SK-N-SH (cell line): Measurements from ENCODE around the gene PTGDS. TPM values are rescaled to one million over a fixed set of nuclear protein-coding genes. Genes with fewer than 3 reads are reported as not detected.
A peak's percentile ranks its signal among the peaks of the same experiment; 100 is the strongest.

Experiments used
- CTCF ChIA-PET: fragments of 300-600, 350-600 bp; formaldehyde crosslinking; extraction: SDS; loops from one replicate; lab custom pipeline; 2021; lab: Yijun Ruan, JAX
- POLR2A ChIA-PET: fragments of 350-600 bp; sonication (Branson Sonifier 250); formaldehyde crosslinking; extraction: SDS; loops from one replicate; lab custom pipeline; 2020; ENCODE audit warnings: antibody characterized with exemption, inconsistent platforms; lab: Yijun Ruan, JAX
- DNase-seq: peaks from one replicate; pipeline ENCODE4 v3.0.0; 2012
- H2AFZ ChIP-seq: fragments of 200-600 bp; sonication (generic); 2 replicates; pipeline ENCODE4 v1.8.1; 2016; ENCODE audit warnings: antibody characterized with exemption, mild to moderate bottlenecking, low read depth
- H3F3A ChIP-seq: fragments of 200-600 bp; sonication (generic); replicated peaks from 2 replicates; pipeline ENCODE3; 2016; ENCODE audit warnings: antibody characterized with exemption, mild to moderate bottlenecking; ENCODE audit not compliant: insufficient read depth
- H3K27ac ChIP-seq, 2 experiments: fragments of 200-500 bp in 1 of 2; fragments of 200-600 bp in 1 of 2; sonication (Bioruptor generic) in 1 of 2; sonication (generic), shearing (Covaris generic) in 1 of 2; 2 replicates each; pipeline versions ENCODE4 v1.5.1 to v1.6.1; 2014 to 2016; ENCODE audit warnings: low read depth in 2 of 2, inconsistent platforms in 1 of 2, low read length in 1 of 2, mild to moderate bottlenecking in 1 of 2, mixed read lengths in 1 of 2
- H3K27me3 ChIP-seq: fragments of 200-600 bp; sonication (generic), shearing (Covaris generic); 2 replicates; pipeline ENCODE4 v1.6.1; 2016; ENCODE audit warnings: mixed run types; ENCODE audit not compliant: insufficient read depth
- H3K36me3 ChIP-seq, 2 experiments: fragments of 200-500 bp in 1 of 2; fragments of 200-600 bp in 1 of 2; sonication (Bioruptor generic) in 1 of 2; sonication (generic) in 1 of 2; replicated peaks in 1 of 2; 2 replicates each; pipeline versions ENCODE3 to v1.5.1; 2014 to 2016; ENCODE audit warnings: low read length in 1 of 2, mild to moderate bottlenecking in 1 of 2; ENCODE audit not compliant: insufficient read depth in 2 of 2, control insufficient read depth in 1 of 2
- H3K4me1 ChIP-seq, 2 experiments: fragments of 200-500 bp in 1 of 2; fragments of 200-600 bp in 1 of 2; sonication (Bioruptor generic) in 1 of 2; sonication (generic), shearing (Covaris generic) in 1 of 2; 2 replicates each; pipeline versions ENCODE4 v1.5.1 to v1.6.1; 2014 to 2016; ENCODE audit warnings: low read depth in 1 of 2, low read length in 1 of 2, mixed run types in 1 of 2; ENCODE audit not compliant: insufficient read depth in 2 of 2, control insufficient read depth in 1 of 2
- H3K4me2 ChIP-seq: fragments of 200-600 bp; sonication (generic), shearing (Covaris generic); 2 replicates; pipeline ENCODE4 v1.6.1; 2017; ENCODE audit warnings: mixed run types
- H3K4me3 ChIP-seq, 2 experiments: fragments of 200-500 bp in 1 of 2; fragments of 200-600 bp in 1 of 2; sonication (Bioruptor generic) in 1 of 2; sonication (generic), shearing (Covaris generic) in 1 of 2; 2 replicates each; pipeline versions ENCODE4 v1.5.1 to v1.8.1; 2014 to 2016; ENCODE audit warnings: low read depth in 2 of 2, inconsistent platforms in 1 of 2, low read length in 1 of 2, mild to moderate bottlenecking in 1 of 2, mixed read lengths in 1 of 2, moderate library complexity in 1 of 2
- H3K79me2 ChIP-seq: fragments of 200-600 bp; sonication (generic); 2 replicates; pipeline ENCODE4 v1.8.1; 2017; ENCODE audit warnings: mild to moderate bottlenecking; ENCODE audit not compliant: insufficient read depth
- H3K9ac ChIP-seq: fragments of 200-600 bp; sonication (generic); 2 replicates; pipeline ENCODE4 v1.6.1; 2017; ENCODE audit warnings: mixed run types
- H3K9me2 ChIP-seq: fragments of 200-600 bp; sonication (generic); 2 replicates; pipeline ENCODE4 v1.6.1; 2017; ENCODE audit warnings: mixed run types
- H3K9me3 ChIP-seq: fragments of 200-600 bp; sonication (generic); 2 replicates; pipeline ENCODE4 v1.6.1; 2017; ENCODE audit warnings: mixed run types, mild to moderate bottlenecking, moderate library complexity
- H4K20me1 ChIP-seq: fragments of 200-600 bp; sonication (generic); 2 replicates; pipeline ENCODE4 v1.6.1; 2017; ENCODE audit warnings: mild to moderate bottlenecking, mixed run types; ENCODE audit not compliant: insufficient read depth
- ELF1 ChIP-seq: IDR thresholded peaks from 2 replicates; pipeline ENCODE4 v1.4.0; 2012
- EP300 ChIP-seq, 2 experiments: IDR thresholded peaks; 2 replicates each; pipeline versions ENCODE4 v1.4.0 to v1.6.1; 2012; ENCODE audit warnings: borderline replicate concordance in 1 of 2, low read depth in 1 of 2, low read length in 1 of 2
- EZH2phosphoT487 ChIP-seq: fragments of 200-600 bp; sonication (generic); IDR thresholded peaks from 2 replicates; pipeline ENCODE4 v1.6.1; 2017; ENCODE audit warnings: low read depth, mixed run types, mild to moderate bottlenecking, antibody characterized with exemption, moderate library complexity, borderline replicate concordance
- GABPA ChIP-seq: IDR thresholded peaks from 2 replicates; pipeline ENCODE4 v1.4.0; 2012; ENCODE audit warnings: low read depth, mild to moderate bottlenecking
- JUND ChIP-seq: IDR thresholded peaks from 2 replicates; pipeline ENCODE4 v1.4.0; 2012
- MEF2A ChIP-seq: IDR thresholded peaks from 2 replicates; pipeline ENCODE4 v1.4.0; 2012; ENCODE audit warnings: low read depth, borderline replicate concordance
- POLR2AphosphoS5 ChIP-seq: IDR thresholded peaks from 2 replicates; pipeline ENCODE4 v1.6.1; 2012; ENCODE audit warnings: low read depth, low read length
- RAD21 ChIP-seq: IDR thresholded peaks from 2 replicates; pipeline ENCODE4 v1.6.1; 2012; ENCODE audit warnings: mild to moderate bottlenecking, low read length
- SMC3 ChIP-seq: IDR thresholded peaks from 2 replicates; pipeline ENCODE4 v1.6.1; 2012; ENCODE audit warnings: low read depth, low read length, improper control_type of control experiment
- TCF12 ChIP-seq: IDR thresholded peaks from 2 replicates; pipeline ENCODE4 v1.4.0; 2012
- TEAD4 ChIP-seq: IDR thresholded peaks from 2 replicates; pipeline ENCODE4 v1.4.0; 2012; ENCODE audit warnings: mild to moderate bottlenecking, borderline replicate concordance; ENCODE audit not compliant: insufficient read depth
- WGBS: methylation state at CpG from one replicate; pipeline ENCODE4 v1.1.6; 2017; ENCODE audit warnings: low lambda C conversion rate; 5-methylcytosine and 5-hydroxymethylcytosine counted together
- polyA plus RNA-seq, 3 experiments: library from polyadenylated mRNA; depleted of rRNA; stranded (reverse); fragments of >200 nt; gene quantifications; 2 replicates each; pipeline ENCODE4 v1.2.3, GENCODE V29; 2012
- TF ChIP-seq, protein P1 (sequence below): fragments of 150-350 bp; IDR thresholded peaks from 2 replicates; pipeline ENCODE4 v1.6.1; 2016; ENCODE audit warnings: mild to moderate bottlenecking, low read depth, low read length
- TF ChIP-seq, protein P2 (sequence below): IDR thresholded peaks from 2 replicates; pipeline ENCODE4; 2012

Gene PTGDS
- polyA plus RNA-seq, 1 of the 3 experiments (the other 2 are of a cell fraction): not detected

DNA sequence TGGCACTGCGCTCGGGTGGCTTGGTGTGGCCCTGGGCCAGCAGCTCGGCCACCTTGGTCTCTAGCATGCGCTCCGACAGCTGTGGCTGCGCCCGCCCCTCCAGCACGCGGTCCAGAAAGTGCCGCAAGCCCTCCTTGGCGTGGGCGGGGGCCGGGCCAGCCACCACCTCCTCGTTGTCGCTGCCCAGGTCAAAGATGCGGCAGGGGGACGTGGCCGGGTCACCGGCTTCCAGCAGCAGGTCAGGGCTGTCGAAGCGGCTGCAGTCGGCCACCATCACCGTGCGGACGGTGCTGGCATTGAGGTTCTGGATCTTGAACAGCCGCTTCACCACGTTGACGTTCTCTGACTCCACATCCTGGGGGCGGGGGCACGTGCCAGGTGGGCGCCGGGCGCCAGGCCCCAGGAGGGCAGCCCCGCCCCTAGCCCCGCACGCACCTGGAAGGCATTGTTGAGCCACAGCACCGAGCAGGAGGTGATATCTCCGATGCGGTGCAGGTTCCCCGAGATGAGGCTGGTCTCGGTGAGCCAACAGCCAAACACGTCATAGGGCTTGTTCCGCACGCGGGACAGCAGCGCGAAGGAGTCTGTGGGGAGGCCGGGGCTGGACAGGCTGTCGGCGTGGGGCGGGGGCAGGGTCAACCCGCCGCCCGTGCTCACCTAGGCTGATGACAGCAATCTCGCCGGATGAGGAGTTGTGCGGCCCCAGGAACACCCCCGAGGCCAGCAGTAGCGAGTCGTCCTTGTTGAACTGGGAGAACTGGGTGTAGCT is 35.0 kb upstream of the PTGDS start:
- 93% methylated on average over 25 of the region's 60 CpGs for WGBS
- Histone ChIP-seq H3K9ac (no peak overlapping the region), H3K4me2 (peak overlapping the region; percentile 96; the same call in 1 of the 2 replicates), H3F3A (peaks cover 6% of the 10 kb centered on the region), H2AFZ (no peak overlapping the region), H3K27ac (no peak overlapping the region; a peak in 1 of 4 replicates), H3K4me1 (peaks cover 0 to 17% of the 10 kb centered on the region in 2 experiments; a peak in 1 of 4 replicates), H3K9me3 (no peaks in the 10 kb centered on the region), H3K79me2 (peaks cover 28% of the 10 kb centered on the region), H3K36me3 (peaks cover 10 to 38% of the 10 kb centered on the region in 2 experiments), H3K9me2 (no peaks in the 10 kb centered on the region), H3K4me3 (no peak overlapping the region), H3K27me3 (no peaks in the 10 kb centered on the region), H4K20me1 (peaks cover 13% of the 10 kb centered on the region)
- CTCF ChIA-PET: interaction anchor here (1.5 kb wide), 1 partner anchor 15 kb away, joined by 4 read pairs; no protein-coding TSS in a partner anchor
- DNase-seq: no peak
- no peak for TF ChIP-seq TEAD4
- TF ChIP-seq, protein P1, sequence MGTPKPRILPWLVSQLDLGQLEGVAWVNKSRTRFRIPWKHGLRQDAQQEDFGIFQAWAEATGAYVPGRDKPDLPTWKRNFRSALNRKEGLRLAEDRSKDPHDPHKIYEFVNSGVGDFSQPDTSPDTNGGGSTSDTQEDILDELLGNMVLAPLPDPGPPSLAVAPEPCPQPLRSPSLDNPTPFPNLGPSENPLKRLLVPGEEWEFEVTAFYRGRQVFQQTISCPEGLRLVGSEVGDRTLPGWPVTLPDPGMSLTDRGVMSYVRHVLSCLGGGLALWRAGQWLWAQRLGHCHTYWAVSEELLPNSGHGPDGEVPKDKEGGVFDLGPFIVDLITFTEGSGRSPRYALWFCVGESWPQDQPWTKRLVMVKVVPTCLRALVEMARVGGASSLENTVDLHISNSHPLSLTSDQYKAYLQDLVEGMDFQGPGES: no peak
- no peak for TF ChIP-seq GABPA
- POLR2A ChIA-PET: no interaction called here

DNA sequence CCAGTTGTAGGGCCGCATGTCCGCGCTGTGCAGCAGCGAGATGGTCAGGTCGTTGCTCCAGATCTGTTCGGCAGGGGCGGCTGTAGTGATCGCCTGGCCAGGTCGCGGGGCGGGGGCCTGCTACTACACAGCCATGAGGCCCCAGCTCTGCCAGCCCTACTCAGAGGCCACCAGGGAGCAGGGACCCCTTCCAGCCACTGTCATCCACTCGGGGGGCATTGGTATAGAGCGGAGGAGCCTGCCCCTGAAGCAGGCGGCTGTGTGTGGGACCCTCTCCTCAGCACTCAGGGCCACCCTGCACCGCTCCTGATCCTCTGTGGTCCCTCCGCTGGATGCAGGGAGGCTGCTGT is 34.4 kb upstream of the PTGDS start:
- H3F3A ChIP-seq: peaks cover 6% of the 10 kb centered on the region
- POLR2A ChIA-PET: interaction anchor here (0.6 kb wide), 1 partner anchor 57 kb away, joined by 3 read pairs; no protein-coding TSS in a partner anchor

More for the DNA sequence above, 34.4 kb upstream of the PTGDS start:
- H3K4me3 ChIP-seq: peak overlapping the region; percentile 77 to 94; a peak in 3 of 4 replicates
- H3K79me2 ChIP-seq: peaks cover 28% of the 10 kb centered on the region
- CTCF ChIA-PET: interaction anchor here (0.7 to 2.4 kb wide), 3 partner anchors 56 to 143 kb away, joined by 3 to 7 read pairs (median 3); partner anchors contain the start of gene AJM1
- 96% methylated on average over 5 of the region's 16 CpGs for WGBS
- peaks cover 13% of the 10 kb centered on the region for H4K20me1 ChIP-seq
- H3K27me3 ChIP-seq: no peaks in the 10 kb centered on the region
- no peak overlapping the region; a peak in 1 of 4 replicates for H3K27ac ChIP-seq
- TF ChIP-seq SMC3 (no peak), RAD21 (no peak), ELF1 (no peak), MEF2A (no peak), EP300 (IDR thresholded peaks at IDR 0.05; ENCODE audit: borderline replicate concordance in 1 of 2, low read depth in 1 of 2, low read length in 1 of 2) (no peak), POLR2AphosphoS5 (no peak), TCF12 (no peak), JUND (no peak), EZH2phosphoT487 (no peak)
- TF ChIP-seq, protein P2, sequence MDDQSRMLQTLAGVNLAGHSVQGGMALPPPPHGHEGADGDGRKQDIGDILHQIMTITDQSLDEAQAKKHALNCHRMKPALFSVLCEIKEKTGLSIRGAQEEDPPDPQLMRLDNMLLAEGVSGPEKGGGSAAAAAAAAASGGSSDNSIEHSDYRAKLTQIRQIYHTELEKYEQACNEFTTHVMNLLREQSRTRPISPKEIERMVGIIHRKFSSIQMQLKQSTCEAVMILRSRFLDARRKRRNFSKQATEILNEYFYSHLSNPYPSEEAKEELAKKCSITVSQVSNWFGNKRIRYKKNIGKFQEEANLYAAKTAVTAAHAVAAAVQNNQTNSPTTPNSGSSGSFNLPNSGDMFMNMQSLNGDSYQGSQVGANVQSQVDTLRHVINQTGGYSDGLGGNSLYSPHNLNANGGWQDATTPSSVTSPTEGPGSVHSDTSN: no peak
- no peak for DNase-seq
- H3K9me3 ChIP-seq: no peaks in the 10 kb centered on the region
- peaks cover 0 to 17% of the 10 kb centered on the region in 2 experiments; a peak in 1 of 4 replicates for H3K4me1 ChIP-seq
- peak overlapping the region; percentile 96 for H3K4me2 ChIP-seq
- no peak overlapping the region for H2AFZ ChIP-seq
- H3K9me2 ChIP-seq: no peaks in the 10 kb centered on the region
- H3K36me3 ChIP-seq: peaks cover 10 to 38% of the 10 kb centered on the region in 2 experiments
- no peak overlapping the region; the same call in 1 of the 2 replicates for H3K9ac ChIP-seq
